Activated CD8-positive, alpha-beta memory T cell treated with anti-CD3 and anti-CD28 coated beads, Interleukin-2, amount 50 U/mL, for 1 hour (primary cell): ENCODE data around the gene LIMK2.
"Not testable (repeated sequence)": the region's sequence is repeated elsewhere in the genome, so short reads cannot be mapped to it uniquely, and the experiment has no call there.

Experiments used
- DNase-seq: peaks from one replicate; pipeline ENCODE4 v3.0.0-alpha.2; 2020; ENCODE audit errors: extremely low read depth

The LIMK2 gene

GRCh38 chr22:31211862-31212730 lies at the start of gene LIMK2:
Gene LIMK2, plus strand, starts transcription at chr22:31212298. Its CDS starts 111 bp downstream, at chr22:31212409.
- DNase-seq, result peak; percentile 85

DNA sequence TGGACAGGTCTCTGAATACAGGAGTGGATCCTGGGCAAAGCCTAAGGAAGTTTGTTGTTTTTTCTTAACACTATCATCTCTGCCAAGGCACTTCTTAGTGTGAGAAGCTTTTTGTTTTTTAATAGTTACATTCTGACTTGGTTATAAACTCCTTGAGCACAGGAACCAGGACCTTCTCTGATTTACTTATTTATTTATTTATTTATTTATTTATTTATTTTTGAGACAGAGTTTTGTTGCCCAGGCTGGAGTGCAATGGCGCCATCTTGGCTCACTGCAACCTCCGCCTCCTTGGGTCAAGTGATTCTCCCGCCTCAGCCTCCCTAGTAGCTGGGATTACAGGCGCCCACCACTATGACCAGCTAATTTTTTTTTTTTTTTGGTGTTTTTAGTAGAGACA lies 41.1 kb upstream of the LIMK2 start:
- DNase-seq, result no peak

DNA sequence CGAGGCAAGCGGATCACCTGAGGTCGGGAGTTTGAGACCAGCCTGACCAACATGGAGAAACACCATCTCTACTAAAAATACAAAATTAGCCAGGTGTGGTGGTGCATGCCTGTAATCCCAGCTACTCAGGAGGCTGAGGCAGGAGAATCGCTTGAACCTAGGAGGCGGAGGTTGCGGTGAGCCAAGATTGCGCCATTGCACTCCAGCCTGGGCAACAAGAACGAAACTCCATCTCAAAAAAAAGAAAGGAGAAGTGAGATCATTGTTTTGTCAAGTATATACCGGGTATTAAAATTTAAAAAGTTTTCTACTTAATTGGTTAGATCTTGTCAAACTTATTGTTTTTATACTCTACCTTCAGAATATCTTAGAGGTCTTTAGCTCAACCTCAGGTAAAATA lies 40.4 kb upstream of the LIMK2 start:
- DNase-seq, result not testable (repeated sequence)

- DNase-seq, result no peak
These were observed 38.5 kb upstream of the LIMK2 start for GRCh38 chr22:31173386-31174145.

DNA sequence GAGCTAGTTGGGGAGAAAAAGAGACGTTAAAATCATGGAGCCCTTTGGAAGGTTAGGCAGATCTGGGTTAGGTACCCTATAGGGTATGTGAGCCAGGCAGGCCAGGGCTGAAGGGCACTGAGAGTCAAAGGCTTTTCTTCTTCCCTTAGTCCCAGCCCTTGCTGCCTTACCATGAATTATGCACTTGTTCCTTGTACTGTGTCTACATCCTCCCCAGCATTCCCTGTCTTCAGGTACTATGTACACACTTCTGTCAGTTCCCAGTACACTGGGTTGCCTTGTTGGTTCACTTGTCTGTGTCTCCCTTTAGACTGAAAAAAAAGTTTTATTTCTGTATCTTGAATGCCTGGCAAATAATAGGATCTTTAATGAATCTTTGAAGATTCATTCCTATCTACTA lies 35.2 kb upstream of the LIMK2 start:
- no peak for DNase-seq

- DNase-seq, result no peak
These were observed 34.5 kb upstream of the LIMK2 start for GRCh38 chr22:31177420-31178162.

DNA sequence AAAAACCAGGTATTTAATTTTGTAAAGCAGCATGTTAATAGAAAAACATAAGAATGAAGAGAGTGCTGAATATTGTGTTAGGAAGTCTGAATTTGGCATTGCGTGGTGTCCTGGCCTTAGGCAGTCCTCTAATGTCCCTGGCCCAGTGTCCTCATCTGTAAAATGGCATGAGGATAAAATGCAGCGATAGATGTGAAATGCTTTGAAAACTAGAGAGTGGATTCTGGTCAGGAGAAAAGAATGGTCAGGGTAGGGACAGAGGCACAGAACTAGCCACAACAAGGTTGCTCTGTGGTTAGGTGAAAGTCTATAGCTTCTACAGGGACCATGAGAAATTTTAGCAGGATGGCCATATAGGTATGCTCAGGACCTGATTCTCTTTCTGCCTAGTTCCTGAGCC lies 33.2 kb upstream of the LIMK2 start:
- no peak for DNase-seq

DNA sequence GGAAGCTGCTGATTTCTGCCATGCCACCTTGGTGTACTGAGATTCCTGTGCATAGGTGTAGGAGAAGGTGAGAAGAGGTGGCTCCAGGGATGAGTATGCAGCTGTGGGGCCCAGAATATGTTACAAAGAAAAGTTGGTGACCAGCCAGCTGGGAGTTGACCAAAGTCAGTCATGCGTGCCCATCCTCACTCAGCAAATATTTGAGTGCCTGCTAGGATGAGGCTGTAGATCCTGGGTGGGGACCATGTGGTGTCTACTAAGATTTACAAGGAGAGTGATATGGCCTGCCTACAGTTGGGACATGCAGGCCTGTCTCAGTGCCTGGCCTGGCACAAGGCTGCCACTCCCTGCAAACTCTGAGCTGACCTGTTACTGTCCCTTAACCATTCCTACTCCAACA lies 32.8 kb upstream of the LIMK2 start:
- DNase-seq, result no peak

- no peak for DNase-seq
These were observed 28.1 kb upstream of the LIMK2 start for GRCh38 chr22:31184015-31184414.

DNA sequence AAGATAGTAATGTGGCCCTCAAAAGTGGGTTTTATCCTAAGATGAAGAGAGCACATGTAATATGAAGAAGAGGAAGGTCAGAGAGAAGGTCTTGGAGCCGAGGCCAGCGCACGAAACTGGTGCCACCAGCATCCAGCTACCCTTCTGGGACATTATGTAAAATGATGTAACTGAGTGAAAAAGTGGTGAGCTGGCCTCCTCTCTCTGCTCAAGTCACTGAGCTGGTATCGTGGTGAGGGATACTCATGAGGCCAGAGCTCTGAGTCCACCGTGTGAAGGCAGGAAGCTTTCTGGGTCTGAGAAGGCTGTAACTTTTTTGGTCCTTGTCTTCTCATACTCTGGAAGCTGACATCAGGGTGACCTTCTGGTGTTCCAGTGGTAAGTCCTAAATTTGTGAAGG lies 27.0 kb upstream of the LIMK2 start:
- no peak for DNase-seq

- DNase-seq, result no peak
These were observed 24.5 kb upstream of the LIMK2 start for GRCh38 chr22:31187627-31188026.

DNA sequence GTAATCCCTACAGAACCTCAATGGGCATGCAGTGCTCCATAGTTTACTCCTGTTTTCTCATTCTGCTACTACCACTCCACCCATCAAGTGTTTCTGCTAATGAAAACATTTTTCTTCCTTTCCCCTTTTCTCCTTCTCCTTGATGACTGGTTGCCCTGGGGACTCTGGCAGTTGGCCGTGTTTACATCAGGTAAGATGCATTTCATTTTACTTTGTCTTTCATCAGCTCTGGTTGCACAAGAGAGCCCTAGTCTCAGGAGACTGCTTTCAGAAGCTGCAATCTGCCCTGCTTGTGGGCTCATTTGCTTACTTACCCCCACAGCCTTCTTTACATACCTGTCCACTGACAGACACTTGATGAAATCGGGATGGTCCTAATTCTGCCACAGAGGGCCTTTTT lies 19.6 kb upstream of the LIMK2 start:
- no peak for DNase-seq

GRCh38 chr22:31193092-31193491 lies 19.0 kb upstream of the LIMK2 start:
- DNase-seq, result no peak

DNA sequence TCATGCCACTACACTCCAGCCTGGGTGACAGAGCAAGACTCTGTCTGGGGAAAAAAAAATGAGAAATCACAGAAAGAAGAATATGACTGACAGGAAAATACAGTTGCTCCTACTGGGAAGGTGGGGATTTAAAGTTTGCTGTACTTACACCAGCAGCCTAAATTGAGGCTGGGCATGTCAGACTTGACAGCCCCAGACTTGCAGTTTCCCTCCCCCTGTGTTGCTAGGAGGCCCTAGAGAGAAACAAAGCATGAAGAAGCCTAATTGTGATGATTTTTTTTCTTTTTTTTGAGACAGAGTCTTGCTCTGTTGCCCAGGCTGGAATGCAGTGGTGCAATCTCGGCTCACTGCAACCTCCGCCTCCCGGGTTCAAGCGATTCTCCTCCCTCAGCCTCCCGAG lies 17.4 kb upstream of the LIMK2 start:
- DNase-seq, result not testable (repeated sequence)

DNA sequence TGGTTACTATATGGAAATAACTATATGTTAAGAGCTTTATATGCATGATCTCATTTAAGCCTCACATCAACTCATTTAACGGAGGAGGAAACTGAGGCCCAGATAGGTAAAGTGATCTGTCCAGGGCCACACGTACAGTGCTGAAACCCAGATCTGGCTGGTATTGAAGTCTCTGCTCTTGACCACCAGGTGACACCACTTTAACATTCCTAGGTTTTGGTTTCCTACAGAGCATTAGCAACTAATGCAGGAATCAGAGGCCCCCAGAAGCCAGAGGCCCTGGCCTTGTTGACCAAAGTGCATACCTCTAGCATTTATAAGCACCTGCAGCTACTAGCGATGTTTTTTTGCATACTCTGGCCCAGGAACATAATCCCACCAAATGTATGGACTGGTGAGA lies 12.9 kb upstream of the LIMK2 start:
- no peak for DNase-seq

- DNase-seq, result not testable (repeated sequence)
These were observed 7.6 kb upstream of the LIMK2 start for GRCh38 chr22:31204352-31204984.

GRCh38 chr22:31205059-31205458 lies 7.0 kb upstream of the LIMK2 start:
- DNase-seq, result not testable (repeated sequence)

DNA sequence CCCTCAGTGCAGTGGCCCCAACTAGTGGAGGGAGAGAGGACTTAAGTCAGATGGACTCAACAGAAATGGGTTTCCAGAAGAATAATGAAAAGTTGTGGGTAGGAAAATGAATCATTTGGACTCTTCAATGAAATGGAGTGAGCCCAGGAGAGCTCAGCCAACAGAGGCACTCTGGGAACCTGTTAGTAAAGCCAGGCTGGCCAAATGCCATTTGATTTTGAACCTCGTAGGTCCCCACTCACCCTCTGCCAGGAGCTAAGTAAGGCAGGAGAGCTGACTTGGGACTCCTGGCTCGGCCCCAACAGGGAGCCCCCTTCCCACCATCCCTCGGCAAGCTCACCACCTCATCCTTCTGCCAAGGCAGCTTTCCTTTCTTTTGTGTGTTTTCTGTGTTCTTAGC lies 5.6 kb upstream of the LIMK2 start:
- DNase-seq, result not testable (repeated sequence)

DNA sequence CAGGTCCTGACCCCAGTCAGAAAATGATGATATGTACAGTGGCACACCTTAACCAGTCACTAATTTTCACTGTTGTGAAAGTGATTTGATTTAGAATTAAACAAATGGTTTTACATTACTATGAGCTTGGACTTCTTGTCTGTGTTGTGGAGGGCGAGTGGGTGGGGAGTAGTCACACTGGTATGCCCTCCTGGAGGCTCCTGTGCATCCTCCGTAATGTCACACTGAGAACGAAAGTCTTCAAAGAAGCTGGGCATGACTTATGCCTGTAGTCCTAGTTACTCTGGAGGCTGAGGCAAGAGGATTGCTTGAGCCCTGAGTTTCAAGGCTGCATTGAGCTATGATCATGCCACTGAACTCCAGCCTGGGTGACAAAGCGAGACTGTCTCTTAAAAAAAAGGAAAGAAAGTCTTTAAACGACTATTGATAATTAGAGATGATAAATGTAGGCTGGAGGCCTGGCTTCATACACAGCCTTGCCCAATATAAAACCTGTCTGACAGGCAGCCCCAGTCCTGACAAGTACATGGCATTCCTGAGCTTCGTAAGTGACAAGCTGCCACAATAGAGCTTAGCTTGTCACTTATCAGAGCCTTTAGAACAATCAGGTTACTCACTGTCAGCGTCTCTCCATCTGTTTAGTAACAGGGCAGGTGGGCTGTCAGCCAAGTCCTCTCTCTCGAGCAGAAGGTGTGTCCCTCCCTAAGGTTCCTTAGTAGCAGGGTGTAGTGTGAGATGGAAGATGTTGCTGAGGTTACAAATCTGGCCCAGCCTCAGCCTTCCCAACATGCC lies 5.0 kb upstream of the LIMK2 start:
- no peak for DNase-seq

DNA sequence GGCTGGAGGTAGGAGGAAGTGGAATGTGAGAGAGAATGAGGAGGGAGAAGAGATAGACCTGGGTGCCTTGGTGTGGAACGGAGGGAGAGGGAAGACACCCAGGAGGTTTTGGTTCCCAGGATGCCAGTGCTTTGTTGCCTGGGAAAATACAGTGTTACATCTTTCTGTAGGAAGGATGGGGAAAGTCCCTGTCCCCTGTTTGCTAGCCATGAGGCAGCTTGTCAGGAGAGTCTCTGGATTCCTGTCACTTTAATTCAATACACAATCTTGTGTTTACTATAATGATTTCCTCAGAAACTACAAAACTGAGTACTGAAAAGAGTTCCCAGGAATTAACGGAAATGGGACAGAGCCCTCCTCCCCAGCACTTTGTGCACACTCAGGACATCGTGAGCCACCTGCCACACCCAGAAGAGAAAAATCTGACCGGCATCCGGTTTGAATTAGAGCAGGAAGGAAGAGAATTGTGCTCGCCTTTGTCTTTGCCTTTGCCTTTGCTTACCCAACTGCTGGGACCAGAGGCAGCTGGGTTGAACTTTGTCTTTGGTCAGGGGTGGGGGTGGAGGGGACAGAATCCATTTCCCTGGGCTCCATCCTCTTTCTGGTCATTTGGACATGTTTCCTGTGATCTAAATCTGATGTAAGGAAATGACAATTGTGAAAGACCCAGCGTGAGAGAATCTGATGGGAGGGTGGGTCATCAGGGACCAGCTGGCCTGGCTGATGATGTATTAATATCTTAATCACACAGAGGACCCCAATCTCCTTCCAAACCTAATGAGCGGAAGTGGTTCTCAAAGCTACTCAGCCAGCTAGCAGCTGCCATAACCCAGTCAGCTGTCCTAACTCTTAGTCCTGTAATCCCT lies 1.3 kb upstream of the LIMK2 start:
- no peak for DNase-seq
